GM21529 (cell line): ENCODE measurements around the gene DAB1.

ENCODE experiments used
- ATAC-seq: cut with Tn5 transposase; IDR thresholded peaks from one replicate; pipeline ENCODE4 v1.9.1; 2021; ENCODE audit not compliant: unreplicated experiment

DAB1 gene

DNA sequence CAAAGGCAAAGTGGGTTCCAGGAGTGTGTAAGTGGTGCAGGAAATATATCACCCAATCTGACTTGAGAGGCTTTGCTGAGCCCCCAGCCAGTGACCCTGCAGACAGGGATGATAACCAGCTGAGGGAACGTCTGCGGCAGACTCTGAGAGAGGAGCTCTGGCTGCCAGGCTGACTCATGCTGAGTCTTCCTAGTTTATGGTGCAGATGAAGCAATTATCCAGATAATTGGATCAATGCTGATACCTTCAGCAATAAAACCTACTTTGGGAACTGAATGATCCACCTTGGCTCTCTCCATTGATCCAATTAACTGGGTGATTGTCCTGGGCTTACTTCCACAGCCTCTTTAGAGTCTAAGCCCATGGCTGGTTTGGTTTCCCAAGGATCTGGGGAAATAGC lies 465.3 kb downstream of the DAB1 start:
- no peak for ATAC-seq

DNA sequence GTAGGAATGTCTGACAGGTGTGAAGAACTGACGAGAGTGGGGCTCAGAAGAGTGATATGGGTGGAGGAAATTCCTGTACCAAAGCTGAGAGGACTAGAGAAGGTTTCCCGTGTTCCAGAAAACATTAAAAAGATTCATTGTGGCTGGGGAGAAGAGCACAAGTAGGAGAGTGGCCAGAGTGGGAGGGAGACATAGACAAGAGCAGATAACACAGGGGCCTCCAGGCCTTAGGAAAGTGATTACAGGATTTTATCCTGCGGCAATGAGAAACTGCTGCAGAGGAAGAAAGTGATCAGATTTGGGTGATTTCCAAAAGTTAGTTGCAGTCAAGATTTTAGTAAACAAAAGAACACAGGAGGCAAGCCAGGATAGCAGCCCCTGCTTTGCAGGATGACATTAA lies 465.9 kb downstream of the DAB1 start:
- ATAC-seq: no peak

DNA sequence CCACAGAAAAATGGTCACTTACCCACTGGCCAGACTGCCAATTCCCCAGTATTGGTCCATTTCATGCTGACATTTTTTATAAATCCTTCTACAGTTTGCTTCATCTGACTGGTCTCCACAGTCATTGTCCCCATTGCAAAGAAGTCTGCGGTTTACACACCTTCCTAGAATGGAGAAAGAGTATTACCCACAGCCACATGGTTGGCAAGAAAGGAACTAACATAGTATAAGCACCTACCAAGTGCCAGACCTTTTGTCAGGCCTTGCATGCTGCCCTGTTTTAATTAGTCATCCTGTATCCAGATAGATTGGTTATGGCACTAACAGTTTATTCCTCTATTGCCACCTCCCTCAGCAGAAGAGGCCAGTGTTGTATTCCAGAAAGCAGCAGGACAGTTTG lies 469.2 kb downstream of the DAB1 start:
- ATAC-seq: no peak

DNA sequence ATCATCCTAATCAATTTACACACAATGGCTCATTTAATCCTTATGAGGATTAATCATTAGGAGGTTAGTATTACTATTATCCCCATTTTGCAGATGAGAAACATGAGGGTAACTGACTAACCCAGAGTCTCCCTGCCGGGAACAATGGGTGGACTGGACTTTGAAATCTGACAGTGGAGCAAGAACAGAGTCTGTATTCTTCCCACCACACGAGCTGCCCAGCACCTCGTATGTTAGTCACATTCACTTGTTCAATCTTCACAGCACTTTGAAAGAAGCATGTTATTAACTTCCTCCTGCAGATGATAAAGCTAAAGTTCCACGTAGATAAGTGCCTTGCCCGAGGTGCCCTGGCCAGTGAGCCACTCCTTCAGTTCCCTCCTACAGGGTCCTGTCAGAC lies 470.5 kb downstream of the DAB1 start:
- ATAC-seq: no peak

DNA sequence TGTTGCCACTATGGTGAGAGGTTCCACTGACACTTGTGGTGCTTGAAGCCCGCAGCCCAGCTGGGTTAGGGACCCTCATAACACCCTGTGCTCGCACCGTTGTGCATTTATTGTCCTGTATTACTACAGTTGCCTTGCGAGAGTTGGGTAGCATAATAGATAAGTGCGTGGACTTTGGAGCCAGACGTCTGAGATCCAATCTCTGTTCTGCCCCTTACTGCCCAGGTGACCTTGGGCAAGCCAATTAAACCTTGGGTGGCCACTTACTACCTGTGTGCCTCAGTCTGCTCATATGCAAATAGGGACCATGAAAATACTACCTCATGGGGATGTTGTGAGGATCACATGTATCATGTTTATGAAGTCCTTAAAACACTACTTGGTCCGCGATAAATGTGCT lies 471.4 kb downstream of the DAB1 start:
- no peak for ATAC-seq

DNA sequence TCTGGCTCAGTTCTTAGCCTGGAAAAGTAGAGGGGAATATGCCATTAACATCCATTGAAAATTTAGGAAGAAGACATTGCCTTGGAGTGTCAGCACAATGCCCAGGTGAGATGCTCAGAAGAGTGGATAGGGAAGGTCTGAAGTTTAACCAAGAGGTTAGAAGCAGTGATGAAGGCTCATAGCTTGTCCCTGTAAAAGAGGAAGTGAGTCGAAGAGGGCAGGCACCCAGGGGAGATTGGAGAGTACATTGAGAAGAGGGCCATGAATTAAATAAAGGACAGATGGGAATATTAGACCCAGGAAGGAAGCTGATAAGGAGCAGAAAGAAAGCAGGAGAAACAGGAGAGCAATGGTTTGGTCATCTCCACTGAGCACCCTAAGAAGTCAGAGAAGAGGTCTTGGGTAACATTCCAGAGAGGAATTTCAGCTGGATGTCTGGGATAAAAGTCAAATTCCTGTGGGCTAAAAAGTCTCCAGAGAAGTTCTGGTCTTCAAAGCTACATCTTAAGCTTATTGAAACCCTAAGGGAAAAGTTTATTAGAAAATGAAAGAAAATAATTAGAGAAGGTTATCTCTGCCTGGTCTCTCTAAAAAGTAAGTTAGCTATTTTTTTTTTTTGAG lies 475.3 kb downstream of the DAB1 start:
- ATAC-seq: no peak
